Sciatic nerve (tissue), 2 donors: ENCODE measurements around the gene PDSS1. TPM values are rescaled to one million over a fixed set of nuclear protein-coding genes. Genes with fewer than 3 reads are reported as not detected.
"Not testable (repeated sequence)": the region's sequence is repeated elsewhere in the genome, so short reads cannot be mapped to it uniquely, and the experiment has no call there.

Source experiments
- ATAC-seq: fragments of 200-7000 bp; cut with Tn5 transposase; one replicate; pipeline ENCODE4 v1.9.1; 2020; ENCODE audit warnings: mild to moderate bottlenecking, moderate library complexity
- DNase-seq: peaks from one replicate; pipeline ENCODE4 v3.0.0-alpha.2; 2020; ENCODE audit warnings: low spot score
- intact Hi-C: fragments of 100-400 bp; cut with DNase I; formaldehyde crosslinking; loops from one replicate; pipeline ENCODE4 v1.14.2; 2022
- total RNA-seq: library from RNA; stranded (reverse); fragmentation: NEBNext Ultra II Directional; extraction: Animal tissue kit (Norgen Biotek cat#: 25700); gene quantifications from one replicate; pipeline ENCODE4 v1.2.1, GENCODE V29; 2021
- donor health status: DM: no; HTN: no; CAD: no.
- donor health status: DM: no; HTN: no; CAD: no.

The PDSS1 gene
- total RNA-seq, 1 donor from 2014 or later, result 3.8 TPM

DNA sequence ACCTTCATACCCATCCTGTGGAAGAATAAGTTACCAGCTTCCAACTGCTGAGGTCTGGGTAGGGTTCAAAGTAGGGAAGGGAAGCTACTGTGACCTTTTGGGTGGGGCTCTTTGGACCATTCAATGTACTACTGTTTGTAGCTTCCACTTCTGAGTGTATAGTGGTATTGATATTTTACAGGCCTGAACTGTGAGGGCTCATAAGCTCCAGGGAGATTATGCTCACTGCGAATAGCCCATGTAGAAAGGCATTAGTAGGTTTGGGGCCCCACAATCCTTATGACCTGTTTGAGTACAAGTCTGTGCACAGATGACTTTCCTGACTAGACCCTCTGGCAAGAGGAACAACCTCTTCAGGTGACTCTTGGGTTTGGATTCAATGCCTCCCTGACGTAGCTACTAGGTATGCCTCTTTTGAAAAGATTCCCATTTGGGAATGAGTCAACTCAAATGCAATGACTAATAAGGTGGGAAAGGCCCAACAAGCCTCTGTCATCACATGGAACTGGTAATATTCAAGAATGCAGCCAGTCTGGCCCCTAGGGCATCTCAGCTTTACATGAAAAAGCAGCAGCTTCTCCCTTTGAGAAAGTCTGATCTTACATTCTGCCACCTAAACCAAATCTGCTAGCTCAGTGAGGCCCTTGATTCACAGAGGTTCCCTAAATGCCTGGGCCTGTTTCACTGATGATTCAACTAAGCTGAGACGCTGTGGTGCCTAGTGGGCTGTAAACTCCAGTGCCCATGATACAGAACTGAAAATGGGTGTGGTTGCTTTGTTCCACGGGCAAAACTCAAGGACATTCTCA lies 83.5 kb downstream of the PDSS1 start:
- ATAC-seq, result no peak

DNA sequence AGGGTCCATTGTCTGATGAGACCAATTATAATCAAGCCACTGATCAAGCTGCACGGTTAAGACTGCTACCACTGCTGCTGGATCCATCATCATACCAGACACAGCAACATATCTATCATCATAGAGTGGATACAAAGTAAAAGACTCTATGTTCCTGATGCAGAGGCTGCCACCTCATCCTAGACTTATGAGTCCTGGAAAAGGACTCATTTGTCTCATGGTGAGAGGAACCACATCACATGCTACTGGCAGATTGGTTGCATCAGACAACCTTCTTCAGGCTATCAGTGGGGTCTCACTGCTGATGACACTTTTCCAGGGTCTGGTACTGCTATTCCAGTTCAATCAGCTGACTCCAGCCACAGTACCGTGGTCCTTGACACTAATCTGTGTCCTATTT lies 84.3 kb downstream of the PDSS1 start:
- intact Hi-C loops, result no loop called here
- no peak for DNase-seq
- ATAC-seq, result no peak

More for the DNA sequence above, 83.5 kb downstream of the PDSS1 start:
- intact Hi-C loops, result no loop called here
- no peak for DNase-seq

DNA sequence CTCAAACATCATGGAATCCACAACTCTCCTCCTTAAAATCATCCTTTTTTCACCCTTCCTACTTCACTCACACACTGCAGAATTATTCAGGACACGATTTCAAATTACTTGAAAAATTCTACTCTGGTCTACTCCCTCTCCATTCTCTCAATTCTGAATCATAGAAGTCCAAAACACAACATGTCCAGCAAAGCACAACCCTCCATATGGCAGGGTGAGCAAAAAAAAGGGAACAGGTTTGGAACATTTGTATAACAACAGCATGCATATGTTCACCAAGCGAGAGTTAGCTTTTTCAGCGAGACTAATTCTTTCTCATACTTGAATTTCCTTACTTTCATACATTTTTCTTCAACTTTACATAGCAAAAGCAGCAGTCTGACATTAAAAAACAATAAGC lies 89.9 kb downstream of the PDSS1 start:
- intact Hi-C loops, result no loop called here
- DNase-seq, result no peak
- no peak for ATAC-seq

DNA sequence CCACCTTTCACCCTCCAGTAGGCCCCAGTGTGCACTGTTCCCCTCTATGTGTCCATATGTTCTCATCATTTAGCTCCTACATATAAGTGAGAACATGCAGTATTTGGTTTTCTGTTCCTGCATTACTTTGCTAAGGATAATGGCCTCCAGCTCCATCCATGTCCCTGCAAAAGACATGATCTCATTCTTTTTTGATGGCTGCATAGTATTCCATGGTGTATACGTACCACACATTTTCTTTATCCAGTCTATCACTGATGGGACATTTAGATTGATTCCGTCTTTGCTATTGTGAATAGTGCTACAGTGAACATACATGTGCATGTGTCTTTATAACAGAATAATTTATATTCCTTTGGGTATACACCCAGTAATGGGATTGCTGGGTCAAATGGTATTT lies 92.3 kb downstream of the PDSS1 start:
- DNase-seq, intact Hi-C loops, ATAC-seq: not testable (repeated sequence)

DNA sequence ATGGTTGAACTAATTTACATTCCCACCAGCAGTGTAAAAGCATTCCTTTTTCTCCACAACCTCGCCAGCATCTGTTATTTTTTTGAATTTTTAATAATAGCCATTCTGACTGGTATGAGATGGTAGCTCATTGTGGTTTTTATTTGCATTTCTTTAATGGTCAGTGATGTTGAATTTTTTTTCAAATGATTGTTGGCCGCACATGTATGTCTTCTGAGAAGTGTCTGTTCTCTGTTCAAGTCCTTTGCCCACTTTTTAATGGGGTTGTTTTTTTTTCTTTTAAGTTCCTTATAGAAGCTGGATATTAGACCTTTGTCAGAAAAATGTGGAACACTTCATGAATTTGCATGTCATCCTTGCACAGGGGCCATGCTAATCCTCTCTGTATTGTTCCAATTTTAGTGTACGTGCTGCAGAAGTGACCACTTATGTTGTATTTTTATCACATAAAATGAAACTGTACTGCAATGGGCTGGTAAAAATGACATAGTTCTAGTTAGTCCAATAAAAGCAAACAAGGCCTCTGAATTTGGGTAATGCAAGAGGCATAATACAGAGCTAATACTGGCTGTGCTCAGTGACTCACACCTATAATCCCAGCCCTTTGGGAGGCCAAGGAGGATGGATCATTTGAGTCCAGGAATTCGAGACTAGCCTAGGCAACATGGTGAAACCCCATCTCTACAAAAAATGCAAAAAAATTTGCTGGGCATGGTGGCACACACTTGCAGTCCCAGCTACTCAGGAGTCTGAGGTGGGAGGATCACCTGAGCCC lies 92.9 kb downstream of the PDSS1 start:
- DNase-seq, result no peak
- intact Hi-C loops, result no loop called here
- ATAC-seq, result no peak

DNA sequence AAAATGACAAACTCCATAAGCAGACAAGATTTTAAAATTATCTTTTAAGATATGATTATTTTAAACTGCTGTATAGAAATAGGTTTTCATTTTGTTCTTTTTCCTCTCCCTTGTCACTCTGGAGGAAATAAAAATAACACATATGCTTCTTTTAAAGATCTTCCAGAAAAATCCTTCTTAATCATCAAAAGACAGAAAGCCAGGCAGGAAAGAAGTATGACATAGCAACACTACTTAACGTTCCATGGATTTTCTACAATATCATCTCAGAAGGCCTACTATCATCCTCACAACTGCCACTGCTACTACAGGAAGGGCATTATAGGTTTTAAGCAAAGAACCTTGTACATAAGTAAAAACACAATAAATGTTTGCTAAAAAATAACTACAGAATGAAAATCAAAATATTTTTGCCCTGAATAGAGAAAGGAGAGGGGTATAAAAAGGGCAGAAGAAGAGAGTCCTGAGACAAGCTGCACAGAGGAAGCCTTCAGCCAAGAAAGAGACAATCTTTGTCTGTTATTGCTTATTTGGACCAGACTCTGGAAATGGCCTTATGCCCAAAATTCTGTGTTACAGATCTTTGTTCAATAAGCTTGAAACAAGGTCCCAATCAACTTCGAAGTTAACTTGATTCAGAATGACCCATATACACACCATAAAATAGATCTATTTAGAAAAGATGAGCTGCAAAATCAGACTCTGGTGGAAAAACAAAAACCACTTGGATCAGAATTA lies 95.4 kb downstream of the PDSS1 start:
- intact Hi-C loops, result no loop called here
- ATAC-seq (no peak), DNase-seq (no peak)

Other genes starting within 250 kb of the PDSS1 start
- 50.4 TPM for gene ABI1, start 163.3 kb downstream of the PDSS1 start, total RNA-seq